Panc1 (cell line): ENCODE results near the gene RELB. TPM values are rescaled to one million over a fixed set of nuclear protein-coding genes. Genes with fewer than 3 reads are reported as not detected.

Experiments
- ATAC-seq: fragments of 200-7000 bp; cut with Tn5 transposase; 2 replicates; pipeline ENCODE4 v1.9.1; 2020; ENCODE audit warnings: mild to moderate bottlenecking, moderate library complexity
- BruUV-seq: library from RNA; stranded (reverse); fragments of 400-500 nt; replicated peaks from 2 replicates; lab custom pipeline; 2021; lab: Mats Ljungman, UMichigan
- CTCF ChIA-PET: fragments of 300-600 bp; sonication (Branson Sonifier 250); formaldehyde crosslinking; loops from one replicate; lab custom pipeline; 2022; ENCODE audit warnings: antibody characterized with exemption; lab: Charles Lee
- POLR2A ChIA-PET: fragments of 300-600 bp; sonication (Branson Sonifier 250); formaldehyde crosslinking; loops from one replicate; lab custom pipeline; 2022; ENCODE audit warnings: antibody characterized with exemption; lab: Charles Lee
- DNase-seq: peaks from one replicate; pipeline ENCODE4 v3.0.0-alpha.2; 2010; ENCODE audit warnings: low read depth, low spot score
- H3K27ac ChIP-seq: 2 replicates; pipeline ENCODE4 v1.5.1; 2011; ENCODE audit warnings: mild to moderate bottlenecking, low read length, inconsistent platforms
- H3K27me3 ChIP-seq: fragments of 200-500 bp; sonication (Bioruptor generic); 2 replicates; pipeline ENCODE4 v1.6.0; 2014; ENCODE audit warnings: low read length, inconsistent platforms; ENCODE audit not compliant: control insufficient read depth, insufficient read depth
- H3K36me3 ChIP-seq: fragments of 200-500 bp; sonication (Bioruptor generic); 2 replicates; pipeline ENCODE4 v1.5.1; 2014; ENCODE audit warnings: inconsistent platforms, mild to moderate bottlenecking, low read length, moderate library complexity; ENCODE audit not compliant: control insufficient read depth, insufficient read depth
- H3K4me1 ChIP-seq: 2 replicates; pipeline ENCODE4 v1.5.1; 2011; ENCODE audit warnings: inconsistent platforms, mild to moderate bottlenecking, low read length, moderate library complexity; ENCODE audit not compliant: control insufficient read depth, insufficient read depth
- H3K4me3 ChIP-seq, 2 experiments: 2 replicates each; pipeline ENCODE4 v1.5.1; 2011 to 2012; ENCODE audit warnings: low read depth in 2 of 2, low read length in 2 of 2, mild to moderate bottlenecking in 2 of 2, inconsistent platforms in 1 of 2, moderate library complexity in 1 of 2
- H3K9me3 ChIP-seq: fragments of 200-500 bp; sonication (Bioruptor generic); 2 replicates; pipeline ENCODE4 v1.5.1; 2014; ENCODE audit warnings: low read depth, mild to moderate bottlenecking, inconsistent platforms, low read length, moderate library complexity; ENCODE audit not compliant: control insufficient read depth, insufficient read depth
- CTCF ChIP-seq: fragments of 450-650 bp; IDR thresholded peaks from 2 replicates; pipeline ENCODE4 v1.5.1; 2017; ENCODE audit warnings: mild to moderate bottlenecking
- POLR2AphosphoS5 ChIP-seq: IDR thresholded peaks from 2 replicates; pipeline ENCODE4 v1.6.1; 2012; ENCODE audit warnings: mild to moderate bottlenecking, low read depth, low read length, moderate library complexity
- REST ChIP-seq, 2 experiments: IDR thresholded peaks; 2 replicates each; pipeline ENCODE4 v1.6.1; 2011 to 2012; ENCODE audit warnings: low read depth in 2 of 2, control low read depth in 1 of 2, low read length in 1 of 2, mild to moderate bottlenecking in 1 of 2, moderate library complexity in 1 of 2; ENCODE audit not compliant: insufficient read depth in 1 of 2
- SIN3A ChIP-seq: IDR thresholded peaks from 2 replicates; pipeline ENCODE4 v1.6.1; 2012; ENCODE audit warnings: low read depth, mild to moderate bottlenecking, low read length, moderate library complexity, borderline replicate concordance; ENCODE audit not compliant: insufficient read depth
- TCF7L2 ChIP-seq: IDR thresholded peaks from 2 replicates; pipeline ENCODE4 v1.6.1; 2011; ENCODE audit warnings: mild to moderate bottlenecking, low read depth, low read length, inconsistent platforms
- in situ Hi-C: cut with HindIII; loops from 2 replicates; pipeline ENCODE4 v1.10.0; 2016; ENCODE audit warnings: low sequenced_read_pairs, low pct_unique_long_range_greater_than_20kb
- intact Hi-C: fragments of 100-400 bp; cut with micrococcal nuclease; formaldehyde crosslinking; loops from one replicate; pipeline ENCODE4 v1.10.0; 2022; ENCODE audit not compliant: unreplicated experiment
- total RNA-seq: library from RNA; stranded (reverse); gene quantifications from one replicate; pipeline ENCODE4 v1.2.1, GENCODE V29; 2021; ENCODE audit not compliant: unreplicated experiment

RELB gene
- total RNA-seq, 1 experiment from 2014 or later = 28.1 TPM

DNA sequence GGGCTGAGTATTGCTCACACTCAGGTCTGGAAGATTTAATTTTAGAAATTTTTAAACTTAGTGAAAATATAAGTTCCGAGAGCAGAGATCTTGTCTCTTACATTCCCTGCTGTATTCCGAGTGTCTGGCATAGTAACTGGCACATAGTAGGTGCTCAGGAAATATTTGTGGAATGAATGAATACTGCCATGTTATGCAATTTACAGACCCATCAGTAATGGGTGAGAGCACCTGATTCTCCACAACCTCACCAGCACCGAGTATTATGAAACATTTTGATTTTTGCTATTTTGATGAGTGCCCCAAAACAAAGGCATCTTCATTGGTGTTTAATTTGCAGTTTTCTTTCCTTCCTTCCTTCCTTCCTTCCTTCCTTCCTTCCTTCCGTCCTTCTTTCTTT, 21.8 kb downstream of the RELB start:
- intact Hi-C loops (no loop called here), in situ Hi-C loops (no loop called here)
- BruUV-seq = no TSS peak
- ATAC-seq (no peak), DNase-seq (no peak)
- Histone ChIP-seq H3K27ac (no peak overlapping the region), H3K4me1 (no peaks in the 10 kb centered on the region), H3K9me3 (no peaks in the 10 kb centered on the region), H3K27me3 (no peaks in the 10 kb centered on the region), H3K4me3 (no peak overlapping the region), H3K36me3 (no peaks in the 10 kb centered on the region)
- CTCF ChIA-PET = no interaction called here
- no peak for TF ChIP-seq POLR2AphosphoS5
- no peak for TF ChIP-seq REST (IDR thresholded peaks at IDR 0.05; ENCODE audit: insufficient read depth in 1 of 2, low read depth in 2 of 2, low read length in 1 of 2)
- TF ChIP-seq SIN3A = no peak
- no peak for TF ChIP-seq TCF7L2
- TF ChIP-seq CTCF = no peak
- POLR2A ChIA-PET = no interaction called here

DNA sequence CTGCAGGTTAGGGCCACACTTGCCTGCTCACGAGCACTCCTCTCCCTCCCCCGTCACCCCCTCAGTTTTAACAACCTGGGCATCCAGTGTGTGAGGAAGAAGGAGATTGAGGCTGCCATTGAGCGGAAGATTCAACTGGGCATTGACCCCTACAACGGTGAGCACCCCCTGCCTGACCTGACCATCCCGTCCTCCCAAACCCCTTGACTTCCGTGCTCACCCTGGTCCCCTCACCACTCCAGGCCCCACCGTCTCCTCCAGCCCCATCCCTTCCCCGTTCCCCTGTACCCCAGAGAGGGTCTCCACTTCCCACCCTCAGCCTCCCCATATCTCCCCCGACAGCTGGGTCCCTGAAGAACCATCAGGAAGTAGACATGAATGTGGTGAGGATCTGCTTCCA, 24.0 kb downstream of the RELB start:
- in situ Hi-C loops = no loop called here
- ATAC-seq (no peak), DNase-seq (no peak)
- no peak overlapping the region for H3K27ac ChIP-seq
- no peak for TF ChIP-seq TCF7L2
- TF ChIP-seq REST (IDR thresholded peaks at IDR 0.05; ENCODE audit: insufficient read depth in 1 of 2, low read depth in 2 of 2, low read length in 1 of 2) = no peak
- TF ChIP-seq CTCF = no peak
- no peak overlapping the region for H3K4me3 ChIP-seq
- ChIA-PET CTCF (no interaction called here), POLR2A (no interaction called here)
- H3K27me3 ChIP-seq = no peaks in the 10 kb centered on the region
- no peaks in the 10 kb centered on the region for H3K36me3 ChIP-seq
- H3K9me3 ChIP-seq = no peaks in the 10 kb centered on the region
- intact Hi-C loops = no loop called here
- H3K4me1 ChIP-seq = no peaks in the 10 kb centered on the region
- BruUV-seq = no TSS peak
